Caco-2 (cell line): ENCODE data around the gene RTP4. TPM values are rescaled to one million over a fixed set of nuclear protein-coding genes. Genes with fewer than 3 reads are reported as not detected.

Experiments
- BruUV-seq: library from RNA; stranded (reverse); fragments of 400-500 nt; replicated peaks from 2 replicates; lab custom pipeline; 2021; lab: Mats Ljungman, UMichigan
- CTCF ChIA-PET: fragments of 300-600 bp; sonication (Branson Sonifier 250); formaldehyde crosslinking; loops from one replicate; lab custom pipeline; 2022; ENCODE audit warnings: antibody characterized with exemption; lab: Charles Lee
- POLR2A ChIA-PET: fragments of 300-600 bp; sonication (Branson Sonifier 250); formaldehyde crosslinking; loops from one replicate; lab custom pipeline; 2022; ENCODE audit warnings: antibody characterized with exemption; lab: Charles Lee
- DNase-seq, 2 experiments: peaks; one replicate each; pipeline versions ENCODE4 v3.0.0 to v3.0.0-alpha.2; 2020 to 2022
- H3K27me3 ChIP-seq: replicated peaks from 2 replicates; pipeline ENCODE4 v1.6.0; 2011; ENCODE audit warnings: low read length; ENCODE audit not compliant: control insufficient read depth, insufficient read depth
- H3K36me3 ChIP-seq: 2 replicates; pipeline ENCODE4 v1.5.1; 2011; ENCODE audit warnings: low read length; ENCODE audit not compliant: control insufficient read depth, insufficient read depth
- H3K4me1 ChIP-seq: fragments of 250-450 bp; sonication (Bioruptor Pico); 2 replicates; pipeline ENCODE4 v1.5.1; 2020; ENCODE audit warnings: mild to moderate bottlenecking
- H3K4me3 ChIP-seq: 2 replicates; pipeline ENCODE4 v1.5.1; 2011; ENCODE audit warnings: low read depth, mild to moderate bottlenecking, control low read depth, low read length
- H3K9me3 ChIP-seq: fragments of 250-450 bp; sonication (Bioruptor Pico); 2 replicates; pipeline ENCODE4 v1.5.1; 2020; ENCODE audit warnings: mild to moderate bottlenecking, moderate library complexity
- H3K27ac Mint-ChIP-seq: one replicate; pipeline ENCODE4 v1.8.0; 2022; ENCODE audit warnings: mixed read lengths; ENCODE audit not compliant: unreplicated experiment
- H3K27me3 Mint-ChIP-seq: one replicate; pipeline ENCODE4 v1.8.0; 2022; ENCODE audit warnings: mixed read lengths; ENCODE audit not compliant: insufficient read depth, unreplicated experiment
- H3K36me3 Mint-ChIP-seq: one replicate; pipeline ENCODE4 v1.8.0; 2022; ENCODE audit warnings: mild to moderate bottlenecking, mixed read lengths; ENCODE audit not compliant: insufficient read depth, unreplicated experiment
- H3K4me1 Mint-ChIP-seq: one replicate; pipeline ENCODE4 v1.8.0; 2022; ENCODE audit warnings: low read depth, mixed read lengths; ENCODE audit not compliant: unreplicated experiment
- H3K4me3 Mint-ChIP-seq: one replicate; pipeline ENCODE4 v1.8.0; 2022; ENCODE audit warnings: mild to moderate bottlenecking, moderate library complexity, mixed read lengths; ENCODE audit not compliant: unreplicated experiment
- H3K9me3 Mint-ChIP-seq: one replicate; pipeline ENCODE4 v1.8.0; 2022; ENCODE audit warnings: mixed read lengths; ENCODE audit not compliant: unreplicated experiment
- intact Hi-C: fragments of 100-400 bp; cut with micrococcal nuclease; formaldehyde crosslinking; loops from one replicate; pipeline ENCODE4 v1.10.0; 2022; ENCODE audit not compliant: unreplicated experiment
- total RNA-seq: library from RNA; stranded (reverse); gene quantifications from 2 replicates; pipeline ENCODE4 v1.2.3, GENCODE V29; 2022
- TF ChIP-seq, protein P1 (sequence below), 2 experiments: fragments of 200-600 bp in 1 of 2; IDR thresholded peaks; 1 replicate in 1 of 2; 2 replicates in 1 of 2; pipeline versions ENCODE4 v1.5.1 to v1.8.0; 2011 to 2022; ENCODE audit warnings: antibody characterized with exemption in 1 of 2, control low read depth in 1 of 2, inconsistent platforms in 1 of 2, low read depth in 1 of 2, low read length in 1 of 2, mild to moderate bottlenecking in 1 of 2, moderate library complexity in 1 of 2; ENCODE audit not compliant: insufficient read depth in 1 of 2, severe bottlenecking in 1 of 2, unreplicated experiment in 1 of 2

The RTP4 gene
- total RNA-seq, 1 experiment from 2014 or later: not detected

DNA sequence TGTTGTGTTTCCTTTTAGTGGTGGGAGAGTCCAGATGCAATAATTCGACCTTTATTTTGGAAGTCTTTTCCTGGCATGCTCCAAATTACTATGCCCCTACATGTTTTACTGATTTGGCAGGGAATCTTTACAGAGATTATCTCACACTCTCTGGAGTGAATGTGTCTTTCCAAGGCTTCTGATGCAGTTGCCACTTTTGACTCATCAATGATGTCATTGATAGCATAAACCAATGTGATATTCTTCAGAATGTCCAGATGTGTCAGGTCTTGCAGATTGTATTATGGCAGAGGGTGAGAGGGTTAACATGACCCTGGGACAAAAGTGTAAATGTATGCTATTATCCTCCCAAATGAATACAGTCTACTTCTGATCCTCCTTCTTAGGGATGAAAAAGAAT, 9.7 kb downstream of the RTP4 start:
- peaks cover 10% of the 10 kb centered on the region; the same call in 1 of the 2 replicates for H3K4me1 ChIP-seq
- no peak overlapping the region for H3K4me3 ChIP-seq
- no peaks in the 10 kb centered on the region for H3K9me3 Mint-ChIP-seq
- H3K36me3 Mint-ChIP-seq: no peaks in the 10 kb centered on the region
- no peak overlapping the region for H3K27ac Mint-ChIP-seq
- no peak overlapping the region for H3K4me3 Mint-ChIP-seq
- no peaks in the 10 kb centered on the region for H3K9me3 ChIP-seq
- no peaks in the 10 kb centered on the region for H3K27me3 Mint-ChIP-seq
- peaks cover 9% of the 10 kb centered on the region for H3K4me1 Mint-ChIP-seq
- ChIA-PET CTCF (no interaction called here), POLR2A (no interaction called here)
- TF ChIP-seq, protein P1, sequence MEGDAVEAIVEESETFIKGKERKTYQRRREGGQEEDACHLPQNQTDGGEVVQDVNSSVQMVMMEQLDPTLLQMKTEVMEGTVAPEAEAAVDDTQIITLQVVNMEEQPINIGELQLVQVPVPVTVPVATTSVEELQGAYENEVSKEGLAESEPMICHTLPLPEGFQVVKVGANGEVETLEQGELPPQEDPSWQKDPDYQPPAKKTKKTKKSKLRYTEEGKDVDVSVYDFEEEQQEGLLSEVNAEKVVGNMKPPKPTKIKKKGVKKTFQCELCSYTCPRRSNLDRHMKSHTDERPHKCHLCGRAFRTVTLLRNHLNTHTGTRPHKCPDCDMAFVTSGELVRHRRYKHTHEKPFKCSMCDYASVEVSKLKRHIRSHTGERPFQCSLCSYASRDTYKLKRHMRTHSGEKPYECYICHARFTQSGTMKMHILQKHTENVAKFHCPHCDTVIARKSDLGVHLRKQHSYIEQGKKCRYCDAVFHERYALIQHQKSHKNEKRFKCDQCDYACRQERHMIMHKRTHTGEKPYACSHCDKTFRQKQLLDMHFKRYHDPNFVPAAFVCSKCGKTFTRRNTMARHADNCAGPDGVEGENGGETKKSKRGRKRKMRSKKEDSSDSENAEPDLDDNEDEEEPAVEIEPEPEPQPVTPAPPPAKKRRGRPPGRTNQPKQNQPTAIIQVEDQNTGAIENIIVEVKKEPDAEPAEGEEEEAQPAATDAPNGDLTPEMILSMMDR (IDR thresholded peaks at IDR 0.05; ENCODE audit: insufficient read depth in 1 of 2, low read depth in 1 of 2, low read length in 1 of 2, severe bottlenecking in 1 of 2, unreplicated experiment in 1 of 2): no peak
- DNase-seq: no peak
- intact Hi-C loops: no loop called here
- no TSS peak for BruUV-seq
- H3K36me3 ChIP-seq: no peaks in the 10 kb centered on the region
- no peaks in the 10 kb centered on the region for H3K27me3 ChIP-seq

DNA sequence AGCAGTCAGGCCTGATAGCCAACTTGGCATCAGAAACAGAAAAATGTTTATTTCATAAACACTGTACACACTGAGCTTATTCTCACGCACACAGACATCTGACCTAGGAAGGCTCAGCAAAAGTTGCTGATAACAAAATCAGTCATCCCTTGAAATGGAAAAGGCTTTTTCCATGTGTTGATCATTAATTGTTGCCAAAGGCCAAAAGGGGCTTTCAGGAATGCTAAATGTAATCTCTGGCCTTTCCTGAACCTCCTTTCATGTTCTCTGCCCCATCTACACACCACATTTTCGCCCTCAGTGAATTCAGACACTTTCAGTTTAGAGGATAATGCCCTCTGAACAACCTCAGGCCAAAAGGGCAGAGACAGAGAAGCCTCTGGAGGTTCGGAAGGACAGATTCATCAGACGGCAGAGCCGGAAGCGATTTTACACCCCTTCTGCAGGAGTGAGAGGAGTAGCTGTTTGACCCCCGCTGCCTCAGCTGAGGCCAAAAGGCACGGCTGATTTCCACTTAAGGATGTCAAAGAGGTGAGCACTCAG, 14.5 kb downstream of the RTP4 start:
- Histone ChIP-seq H3K9me3 (no peaks in the 10 kb centered on the region), H3K4me1 (peaks cover 36% of the 10 kb centered on the region), H3K4me3 (no peak overlapping the region), H3K36me3 (no peaks in the 10 kb centered on the region), H3K27me3 (no peaks in the 10 kb centered on the region)
- Mint-ChIP-seq H3K4me3 (no peak overlapping the region), H3K27ac (peak overlapping the region; percentile 71), H3K9me3 (peaks cover 6% of the 10 kb centered on the region), H3K27me3 (no peaks in the 10 kb centered on the region), H3K4me1 (peaks cover 30% of the 10 kb centered on the region), H3K36me3 (no peaks in the 10 kb centered on the region)
- TF ChIP-seq, protein P1 (IDR thresholded peaks at IDR 0.05; ENCODE audit: insufficient read depth in 1 of 2, low read depth in 1 of 2, low read length in 1 of 2, severe bottlenecking in 1 of 2, unreplicated experiment in 1 of 2): no peak
- POLR2A ChIA-PET: no interaction called here
- DNase-seq: peak in 1 of 2 experiments; percentile 3
- CTCF ChIA-PET: no interaction called here
- BruUV-seq: no TSS peak
- intact Hi-C loops: no loop called here

DNA sequence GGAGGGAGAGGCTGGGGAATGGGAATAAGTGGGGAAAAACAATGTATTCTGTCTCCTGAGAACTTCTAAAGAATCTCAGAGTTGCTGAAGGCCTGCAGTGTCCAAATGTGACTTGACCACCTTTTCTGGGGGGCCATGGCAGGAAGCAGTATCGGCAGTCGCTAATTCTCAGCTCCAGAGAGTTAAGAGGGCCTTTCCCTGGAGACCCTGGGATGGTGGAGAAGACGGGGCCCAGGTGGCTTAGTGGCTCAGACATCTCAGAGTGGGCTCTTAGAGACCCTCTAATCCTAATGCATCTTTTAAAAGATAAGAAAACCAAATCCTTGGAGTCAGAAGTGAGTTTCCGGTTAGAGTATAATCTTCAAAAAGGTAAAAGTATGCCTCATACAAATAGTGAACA, 15.1 kb downstream of the RTP4 start:
- Mint-ChIP-seq H3K9me3 (peaks cover 10% of the 10 kb centered on the region), H3K27ac (peak overlapping the region; percentile 71), H3K36me3 (no peaks in the 10 kb centered on the region), H3K27me3 (no peaks in the 10 kb centered on the region), H3K4me3 (no peak overlapping the region), H3K4me1 (peaks cover 30% of the 10 kb centered on the region)
- no peaks in the 10 kb centered on the region for H3K9me3 ChIP-seq
- H3K36me3 ChIP-seq: no peaks in the 10 kb centered on the region
- no TSS peak for BruUV-seq
- H3K27me3 ChIP-seq: no peaks in the 10 kb centered on the region
- intact Hi-C loops: no loop called here
- ChIA-PET CTCF (no interaction called here), POLR2A (no interaction called here)
- TF ChIP-seq, protein P1 (IDR thresholded peaks at IDR 0.05; ENCODE audit: insufficient read depth in 1 of 2, low read depth in 1 of 2, low read length in 1 of 2, severe bottlenecking in 1 of 2, unreplicated experiment in 1 of 2): no peak
- H3K4me3 ChIP-seq: no peak overlapping the region
- H3K4me1 ChIP-seq: peaks cover 36% of the 10 kb centered on the region
- no peak for DNase-seq
